Duodenal mucosa (tissue), 2 donors: ENCODE measurements around the gene MAP3K10.
"Not testable (repeated sequence)": the region's sequence is repeated elsewhere in the genome, so short reads cannot be mapped to it uniquely, and the experiment has no call there.

Source experiments
- H3K27ac ChIP-seq: one replicate; pipeline ENCODE4 v1.7.0; 2013; ENCODE audit warnings: low read depth, low read length
- H3K27me3 ChIP-seq, 2 donors: one replicate each; pipeline ENCODE4 v1.7.0; 2013; ENCODE audit warnings: low read length in 2 of 2, control low read depth in 1 of 2; ENCODE audit not compliant: insufficient read depth in 2 of 2, control insufficient read depth in 1 of 2
- H3K36me3 ChIP-seq, 2 donors: one replicate each; pipeline ENCODE4 v1.7.0; 2013; ENCODE audit warnings: low read length in 2 of 2, control low read depth in 1 of 2; ENCODE audit not compliant: insufficient read depth in 2 of 2, control insufficient read depth in 1 of 2
- H3K4me1 ChIP-seq, 2 donors: one replicate each; pipeline ENCODE4 v1.7.0; 2013; ENCODE audit warnings: low read length in 2 of 2, control low read depth in 1 of 2; ENCODE audit not compliant: insufficient read depth in 2 of 2, control insufficient read depth in 1 of 2
- H3K4me3 ChIP-seq, 2 donors: one replicate each; pipeline ENCODE4 v1.7.0; 2013; ENCODE audit warnings: low read length in 2 of 2, low read depth in 1 of 2
- H3K9ac ChIP-seq, 2 donors: one replicate each; pipeline ENCODE4 v1.7.0; 2013; ENCODE audit warnings: low read length in 2 of 2, low read depth in 1 of 2
- H3K9me3 ChIP-seq, 2 donors: one replicate each; pipeline ENCODE4 v1.7.0; 2013; ENCODE audit warnings: low read length in 2 of 2, control low read depth in 1 of 2; ENCODE audit not compliant: control insufficient read depth in 1 of 2

The MAP3K10 gene

DNA sequence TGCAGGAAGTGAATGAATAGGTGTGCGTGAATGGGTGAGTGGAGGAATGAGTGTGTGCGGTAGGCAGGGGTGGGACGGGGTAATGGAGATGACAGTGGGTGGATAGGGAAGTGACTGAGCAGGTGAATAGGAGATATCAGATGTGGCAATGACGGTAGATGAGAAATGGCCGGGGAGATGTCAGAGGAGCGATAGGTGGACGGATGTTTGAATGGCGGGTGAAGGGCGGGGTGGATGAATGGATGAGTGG, 25.5 kb downstream of the MAP3K10 start:
- Histone ChIP-seq H3K27ac (no peak overlapping the region), H3K27me3 (peaks cover 25% of the 10 kb centered on the region in 2 donors), H3K4me1 (peaks cover 6 to 13% of the 10 kb centered on the region in 2 donors), H3K9me3 (no peaks in the 10 kb centered on the region), H3K4me3 (peak overlapping the region; percentile 40 to 45), H3K9ac (no peak overlapping the region), H3K36me3 (peaks cover 0 to 4% of the 10 kb centered on the region in 2 donors)

DNA sequence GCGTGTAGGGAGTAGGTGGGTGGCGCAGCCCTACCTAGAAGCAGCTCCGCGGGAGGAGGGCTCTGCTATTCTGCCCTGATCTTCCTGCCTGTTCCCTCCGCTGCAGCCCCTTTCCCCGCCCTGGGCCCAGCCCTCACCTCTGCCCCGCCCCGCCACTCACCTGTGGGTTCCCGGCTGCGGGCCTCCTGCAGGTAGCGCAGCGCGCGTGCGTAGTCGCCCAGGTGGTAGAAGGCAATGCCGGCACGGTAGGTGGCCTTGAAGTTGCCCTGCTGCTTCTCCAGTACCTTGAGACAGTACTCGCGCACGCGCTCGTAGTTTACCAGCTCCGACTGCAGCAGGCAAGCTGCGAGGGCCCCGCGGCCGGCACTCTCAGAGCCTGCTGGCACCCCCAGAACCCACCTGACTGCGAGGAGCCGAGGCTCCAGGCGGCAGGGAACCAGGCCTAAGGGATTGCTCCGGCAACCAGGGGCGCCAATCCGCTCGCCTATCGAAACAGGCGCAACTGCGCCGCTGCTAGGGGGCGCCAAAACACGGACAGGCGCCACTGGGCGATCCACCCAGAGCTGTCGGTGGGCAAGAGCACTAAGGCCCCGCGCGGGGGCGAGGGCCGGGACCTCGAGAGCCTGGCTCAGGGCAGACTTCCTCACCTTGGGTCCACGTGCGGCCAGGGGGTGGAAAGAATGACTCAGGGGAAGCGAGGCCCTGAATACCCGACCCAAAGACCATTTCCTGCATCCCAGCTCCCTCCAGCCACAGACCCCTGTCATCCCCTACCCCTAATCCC, 26.0 kb downstream of the MAP3K10 start:
- H3K9me3 ChIP-seq = no peaks in the 10 kb centered on the region
- peaks cover 0 to 2% of the 10 kb centered on the region in 2 donors for H3K36me3 ChIP-seq
- peak overlapping the region; percentile 40 to 45 for H3K4me3 ChIP-seq
- no peak overlapping the region for H3K27ac ChIP-seq
- H3K27me3 ChIP-seq = peaks cover 25% of the 10 kb centered on the region in 2 donors
- H3K4me1 ChIP-seq = peaks cover 6 to 13% of the 10 kb centered on the region in 2 donors
- no peak overlapping the region for H3K9ac ChIP-seq

DNA sequence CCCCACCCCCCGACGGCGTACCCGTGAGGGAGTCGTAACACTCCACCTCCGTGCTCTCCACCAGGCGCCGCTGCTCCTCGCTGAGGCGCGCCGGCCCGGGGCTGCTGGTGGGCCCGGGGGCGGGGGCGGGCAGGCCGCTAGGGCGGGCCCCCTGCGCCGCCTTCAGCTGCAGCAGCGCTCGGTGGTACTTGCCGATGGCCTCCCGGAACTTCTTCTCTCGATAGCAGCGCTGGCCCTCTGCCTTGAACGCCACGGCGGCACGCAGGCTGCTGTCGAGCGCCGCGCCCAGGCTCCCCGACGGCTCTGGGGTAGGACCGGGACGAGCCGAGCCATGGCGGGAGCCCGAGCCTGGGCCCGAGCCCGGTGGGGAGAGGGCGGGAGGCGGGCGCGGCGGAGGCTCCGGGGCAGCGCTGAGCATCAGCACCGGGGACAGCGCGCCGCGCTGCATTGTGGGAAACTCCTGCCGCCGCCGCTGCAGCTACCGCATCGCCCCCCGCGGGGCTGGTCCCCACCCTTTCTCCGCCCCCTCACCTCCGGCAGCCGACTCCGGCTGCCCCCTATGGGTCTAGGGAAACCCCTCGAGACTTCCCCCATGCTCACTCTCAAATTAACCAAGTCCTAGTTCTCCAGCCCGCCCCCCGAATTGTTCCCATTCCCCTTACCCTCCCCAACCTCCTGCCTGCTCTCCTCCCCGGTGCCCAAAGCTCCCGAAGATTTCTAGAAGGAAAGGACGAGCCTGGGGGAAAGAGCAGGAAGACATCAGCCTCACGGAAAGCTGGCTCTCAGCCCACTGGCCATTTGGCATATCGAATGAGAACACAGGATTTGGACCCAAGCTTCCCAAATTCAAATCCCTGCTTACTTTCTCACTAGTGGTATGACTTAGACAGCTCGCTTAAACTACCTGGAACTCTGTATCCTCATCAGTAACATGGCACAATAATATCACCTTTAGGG, 27.0 kb downstream of the MAP3K10 start, which contains the start of gene TTC9B:
Gene TTC9B, minus strand, starts transcription at position 451 of the 957 bp plus-strand sequence. Its CDS starts 3 bp downstream, at position 448.
- Histone ChIP-seq H3K4me1 (peaks cover 6 to 13% of the 10 kb centered on the region in 2 donors), H3K9me3 (no peaks in the 10 kb centered on the region), H3K36me3 (no peaks in the 10 kb centered on the region), H3K9ac (no peak within 1 kb of the TSS), H3K4me3 (peak within 1 kb of the TSS; percentile 40 to 45), H3K27ac (no peak within 1 kb of the TSS), H3K27me3 (peaks cover 25% of the 10 kb centered on the region in 2 donors)

DNA sequence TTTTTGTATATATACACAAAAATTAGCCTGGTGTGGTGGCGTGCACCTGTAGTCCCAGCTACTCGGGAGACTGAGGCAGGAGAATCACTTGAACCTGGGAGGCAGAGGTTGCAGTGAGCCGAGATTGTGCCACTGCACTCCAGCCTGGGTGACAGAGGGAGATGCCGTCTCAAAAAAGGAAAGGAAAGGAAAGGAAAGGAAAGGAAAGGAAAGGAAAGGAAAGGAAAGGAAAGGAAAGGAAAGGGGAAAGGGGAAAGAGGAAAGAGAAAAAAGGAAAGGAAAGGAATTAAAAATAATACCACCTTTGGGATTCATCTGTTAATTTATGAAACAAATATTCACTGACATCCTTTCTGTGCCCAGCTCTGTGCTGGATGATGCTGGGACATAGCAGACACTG, 27.8 kb downstream of the MAP3K10 start:
- H3K4me1 ChIP-seq = peaks cover 6 to 13% of the 10 kb centered on the region in 2 donors
- H3K9me3 ChIP-seq, H3K9ac ChIP-seq, H3K27ac ChIP-seq, H3K36me3 ChIP-seq, H3K4me3 ChIP-seq: not testable (repeated sequence)
- peaks cover 25% of the 10 kb centered on the region in 2 donors for H3K27me3 ChIP-seq

DNA sequence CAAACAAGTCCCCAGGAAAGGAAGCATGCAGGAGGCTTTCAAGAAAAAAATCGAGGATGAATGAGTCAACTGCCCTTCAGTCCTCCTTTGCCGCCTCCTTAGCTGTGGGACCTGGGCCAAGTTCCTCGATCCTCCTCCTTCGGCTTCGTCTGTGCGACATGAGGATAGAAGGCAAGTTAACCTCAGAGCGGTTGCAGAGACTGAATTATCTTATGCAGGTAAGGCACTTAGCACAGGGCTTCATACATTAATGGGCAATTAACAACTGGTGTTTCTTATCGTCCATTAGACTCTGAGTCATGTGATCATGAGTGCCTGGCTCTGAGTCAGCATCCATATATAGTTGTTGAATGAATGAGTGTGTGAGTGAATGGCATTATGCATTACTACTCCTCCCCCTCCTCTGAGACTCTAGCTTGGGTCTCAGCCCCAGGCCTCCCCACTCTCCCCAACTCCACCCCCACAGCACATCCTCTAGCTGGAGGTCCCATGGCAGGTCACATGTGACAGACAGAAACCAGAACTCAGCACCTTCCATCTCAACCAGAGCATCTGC, 28.6 kb downstream of the MAP3K10 start:
- peaks cover 25 to 32% of the 10 kb centered on the region in 2 donors for H3K27me3 ChIP-seq
- no peaks in the 10 kb centered on the region for H3K9me3 ChIP-seq
- no peak overlapping the region for H3K27ac ChIP-seq
- H3K4me1 ChIP-seq = peaks cover 6 to 18% of the 10 kb centered on the region in 2 donors
- no peaks in the 10 kb centered on the region for H3K36me3 ChIP-seq
- H3K9ac ChIP-seq = no peak overlapping the region
- no peak overlapping the region for H3K4me3 ChIP-seq

DNA sequence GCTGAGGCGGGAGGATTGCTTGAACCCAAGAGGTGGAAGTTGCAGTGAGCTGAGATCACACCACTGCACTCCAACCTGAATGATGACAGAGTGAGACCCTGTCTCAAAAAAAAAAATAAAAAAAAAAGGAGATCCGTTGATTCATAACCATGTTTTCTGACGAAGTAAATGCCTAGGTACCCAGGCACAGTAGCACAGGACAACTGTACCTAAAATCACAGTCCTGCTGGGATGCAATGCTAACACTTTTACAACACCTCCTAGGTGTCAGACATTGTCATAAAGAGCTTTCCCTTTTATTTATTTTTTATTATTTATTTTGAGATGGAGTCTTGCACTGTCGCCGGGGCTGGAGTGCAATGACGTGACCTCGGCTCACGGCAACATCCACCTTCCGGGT, 29.4 kb downstream of the MAP3K10 start:
- peaks cover 6 to 23% of the 10 kb centered on the region in 2 donors for H3K4me1 ChIP-seq
- H3K9me3 ChIP-seq = no peaks in the 10 kb centered on the region
- no peak overlapping the region for H3K9ac ChIP-seq
- H3K27me3 ChIP-seq = peaks cover 30 to 38% of the 10 kb centered on the region in 2 donors
- H3K4me3 ChIP-seq = no peak overlapping the region
- H3K27ac ChIP-seq = no peak overlapping the region
- no peaks in the 10 kb centered on the region for H3K36me3 ChIP-seq

DNA sequence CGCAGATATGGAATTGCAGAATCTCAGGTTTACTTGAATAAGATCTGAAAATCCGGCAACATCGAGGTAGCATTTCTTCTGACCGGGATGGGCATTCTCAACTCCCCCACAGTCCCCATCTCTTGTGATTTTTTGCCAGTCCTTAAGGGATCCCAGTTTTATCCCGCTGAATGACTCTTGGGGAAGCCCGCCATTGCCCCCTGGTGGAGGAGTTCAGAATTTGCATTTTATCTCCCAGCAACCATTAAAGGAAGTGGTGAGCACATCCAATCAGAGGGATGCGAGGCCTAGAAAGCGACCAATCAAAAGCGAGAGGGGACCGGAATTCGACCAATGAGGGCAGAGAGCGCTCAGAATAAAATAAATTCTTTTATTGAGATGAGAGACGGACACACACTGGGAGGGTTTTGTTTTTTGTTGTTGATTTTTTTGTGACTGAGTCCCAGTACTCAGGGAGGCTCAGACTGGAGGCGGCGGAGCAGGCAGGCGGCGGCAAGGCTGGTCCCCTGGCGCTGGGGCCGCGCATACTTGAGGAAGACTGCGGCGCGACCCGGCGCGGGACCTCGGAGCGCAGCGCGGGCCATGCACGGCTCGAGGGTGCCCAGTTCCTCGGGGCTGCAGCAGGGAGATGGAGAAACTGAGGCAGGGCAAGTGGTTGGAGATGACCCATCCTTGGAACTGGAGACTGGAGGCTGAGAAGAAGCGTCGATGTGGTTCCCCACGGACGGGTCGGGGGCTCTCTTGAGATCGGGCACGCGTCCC, 30.8 kb downstream of the MAP3K10 start:
- H3K4me1 ChIP-seq = peaks cover 16 to 27% of the 10 kb centered on the region in 2 donors
- no peaks in the 10 kb centered on the region for H3K9me3 ChIP-seq
- peaks cover 28 to 35% of the 10 kb centered on the region in 2 donors for H3K27me3 ChIP-seq
- no peaks in the 10 kb centered on the region for H3K36me3 ChIP-seq
- H3K27ac ChIP-seq = no peak overlapping the region
- H3K9ac ChIP-seq = no peak overlapping the region
- H3K4me3 ChIP-seq = no peak overlapping the region

DNA sequence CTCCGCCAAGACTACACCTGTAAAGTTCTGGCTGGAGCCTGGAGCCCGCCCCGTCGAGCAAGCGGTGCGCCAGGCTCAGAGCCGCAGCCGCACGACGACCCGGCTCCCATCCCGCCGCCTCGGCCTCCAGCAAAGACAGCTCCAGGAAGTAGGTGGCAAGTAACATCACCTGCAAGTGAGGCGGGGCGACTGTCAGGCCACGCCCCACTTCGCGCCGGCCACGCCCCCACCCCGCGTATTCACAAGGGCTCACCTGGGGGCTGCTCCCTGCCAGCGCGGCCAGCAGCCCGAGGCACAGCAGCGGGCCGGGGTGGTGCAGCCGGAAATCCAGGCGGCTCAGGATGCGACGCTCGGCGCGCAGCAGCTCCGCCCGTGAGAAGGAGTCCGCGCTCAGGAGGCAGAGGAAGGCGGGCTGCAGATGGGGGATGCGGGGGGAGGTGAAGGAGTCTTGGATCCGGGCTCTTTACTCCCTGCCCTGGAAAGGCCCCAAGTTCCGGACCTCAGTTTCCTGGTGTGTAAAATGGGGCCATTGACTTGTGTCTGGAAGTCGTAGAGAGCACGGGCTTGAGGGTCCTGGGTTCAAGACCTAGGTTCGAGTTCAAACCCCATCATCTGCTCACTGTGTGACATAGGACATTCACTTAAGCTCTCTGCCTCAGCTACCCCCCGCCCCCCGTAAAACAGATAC, 32.1 kb downstream of the MAP3K10 start:
- H3K9ac ChIP-seq = no peak overlapping the region
- H3K9me3 ChIP-seq = no peaks in the 10 kb centered on the region
- no peak overlapping the region for H3K27ac ChIP-seq
- H3K4me1 ChIP-seq = peaks cover 16 to 25% of the 10 kb centered on the region in 2 donors
- H3K36me3 ChIP-seq = no peaks in the 10 kb centered on the region
- H3K4me3 ChIP-seq = peak overlapping the region in 1 of 2 donors; percentile 28
- H3K27me3 ChIP-seq = peaks cover 20 to 26% of the 10 kb centered on the region in 2 donors
